Liver (tissue), 9 donors: ENCODE results near the gene HOXB2. TPM values are rescaled to one million over a fixed set of nuclear protein-coding genes. Genes with fewer than 3 reads are reported as not detected.

Source experiments
- DNase-seq: peaks from one replicate; pipeline ENCODE4 v3.0.0-alpha.2; 2017; ENCODE audit warnings: low spot score
- H3K27ac ChIP-seq, 2 donors: one replicate each; pipeline ENCODE4 v1.7.0; 2013; ENCODE audit warnings: inconsistent platforms in 2 of 2, low read length in 2 of 2, control low read depth in 1 of 2, low read depth in 1 of 2, mild to moderate bottlenecking in 1 of 2
- H3K27me3 ChIP-seq, 4 donors: one replicate each; pipeline versions ENCODE4 v1.6.1 to v1.7.0; 2013; ENCODE audit warnings: low read length in 3 of 4, inconsistent platforms in 1 of 4, mild to moderate bottlenecking in 1 of 4, moderate library complexity in 1 of 4; ENCODE audit not compliant: control insufficient read depth in 4 of 4, insufficient read depth in 4 of 4
- H3K36me3 ChIP-seq, 4 donors: one replicate each; pipeline versions ENCODE4 v1.6.1 to v1.7.0; 2013; ENCODE audit warnings: low read length in 3 of 4, mild to moderate bottlenecking in 3 of 4, low read depth in 1 of 4, moderate library complexity in 1 of 4; ENCODE audit not compliant: control insufficient read depth in 4 of 4, insufficient read depth in 3 of 4
- H3K4me1 ChIP-seq, 4 donors: one replicate each; pipeline versions ENCODE4 v1.6.1 to v1.7.0; 2013; ENCODE audit warnings: low read length in 3 of 4, mild to moderate bottlenecking in 3 of 4, moderate library complexity in 1 of 4; ENCODE audit not compliant: control insufficient read depth in 4 of 4, insufficient read depth in 4 of 4
- H3K4me3 ChIP-seq, 3 donors: one replicate each; pipeline versions ENCODE4 v1.6.1 to v1.7.0; 2013; ENCODE audit warnings: low read length in 3 of 3, control low read depth in 1 of 3, low read depth in 1 of 3, mild to moderate bottlenecking in 1 of 3
- H3K9ac ChIP-seq, 2 donors: one replicate each; pipeline ENCODE4 v1.7.0; 2013; ENCODE audit warnings: low read length in 2 of 2, mild to moderate bottlenecking in 2 of 2, moderate library complexity in 2 of 2, control low read depth in 1 of 2, low read depth in 1 of 2
- H3K9me3 ChIP-seq, 4 donors: one replicate each; pipeline versions ENCODE4 v1.6.1 to v1.7.0; 2013; ENCODE audit warnings: low read length in 3 of 4; ENCODE audit not compliant: control insufficient read depth in 4 of 4
- ATF3 ChIP-seq: IDR thresholded peaks from 2 replicates; pipeline ENCODE4 v1.6.1; 2016; ENCODE audit warnings: antibody characterized with exemption
- CTCF ChIP-seq: fragments of 150-350 bp; IDR thresholded peaks from 2 replicates; pipeline ENCODE4 v1.5.1; 2017; ENCODE audit warnings: improper control_type of control experiment, low read depth, low read length; ENCODE audit not compliant: missing input control
- EGR1 ChIP-seq, 2 donors: IDR thresholded peaks; 2 replicates each; pipeline ENCODE4 v1.6.1; 2016 to 2018; ENCODE audit warnings: antibody characterized with exemption in 2 of 2, low read depth in 2 of 2
- FOXA1 ChIP-seq: IDR thresholded peaks from 2 replicates; pipeline ENCODE4 v1.6.1; 2016; ENCODE audit warnings: antibody characterized with exemption
- GABPA ChIP-seq, 2 donors: IDR thresholded peaks in 1 of 2; conservative IDR thresholded peaks in 1 of 2; 2 replicates each; pipeline ENCODE4 v1.6.1; 2016; ENCODE audit warnings: antibody characterized with exemption in 2 of 2, mild to moderate bottlenecking in 1 of 2, moderate library complexity in 1 of 2
- HNF4A ChIP-seq, 2 donors: conservative IDR thresholded peaks; 2 replicates each; pipeline ENCODE4 v1.6.1; 2016; ENCODE audit warnings: antibody characterized with exemption in 2 of 2, mild to moderate bottlenecking in 2 of 2
- MAX ChIP-seq: IDR thresholded peaks from 2 replicates; pipeline ENCODE4 v1.6.1; 2016; ENCODE audit warnings: antibody characterized with exemption
- RAD21 ChIP-seq, 2 donors: IDR thresholded peaks; 2 replicates each; pipeline ENCODE4 v1.6.1; 2016; ENCODE audit warnings: antibody characterized with exemption in 2 of 2, mild to moderate bottlenecking in 2 of 2
- REST ChIP-seq: IDR thresholded peaks from 2 replicates; pipeline ENCODE4 v1.6.1; 2016; ENCODE audit warnings: antibody characterized with exemption, mild to moderate bottlenecking
- RXRA ChIP-seq, 2 donors: IDR thresholded peaks; 2 replicates each; pipeline ENCODE4 v1.6.1; 2017 to 2018; ENCODE audit warnings: antibody characterized with exemption in 2 of 2, mild to moderate bottlenecking in 1 of 2
- SP1 ChIP-seq: IDR thresholded peaks from 2 replicates; pipeline ENCODE4 v1.6.1; 2018; ENCODE audit warnings: antibody characterized with exemption, mild to moderate bottlenecking
- TAF1 ChIP-seq: conservative IDR thresholded peaks from 2 replicates; pipeline ENCODE4 v1.6.1; 2016; ENCODE audit warnings: antibody characterized with exemption, mild to moderate bottlenecking
- YY1 ChIP-seq: IDR thresholded peaks from 2 replicates; pipeline ENCODE4 v1.6.1; 2016; ENCODE audit warnings: antibody characterized with exemption, mild to moderate bottlenecking
- ZBTB33 ChIP-seq: IDR thresholded peaks from 2 replicates; pipeline ENCODE4 v1.6.1; 2016; ENCODE audit warnings: antibody characterized with exemption
- WGBS: extraction: QIAGEN DNeasy Blood & Tissue Kit; methylation state at CpG from one replicate; pipeline ENCODE4 v1.1.7; 2013; 5-methylcytosine and 5-hydroxymethylcytosine counted together
- polyA plus RNA-seq, 2 donors: library from polyadenylated mRNA; stranded (reverse) in 1 of 2; unstranded in 1 of 2; fragments of 200-250 nt in 1 of 2; fragments of >200 nt in 1 of 2; fragmentation: Nextera tagmentation in 1 of 2; extraction: Ambion mirVana in 1 of 2; gene quantifications; one replicate each; pipeline versions ENCODE4 v1.2.1 to v1.2.3, GENCODE V29; 2013 to 2015
- total RNA-seq, 2 donors: library from RNA; depleted of rRNA; stranded (reverse); fragments of >200 nt; gene quantifications; one replicate each; pipeline ENCODE4 v1.2.3, GENCODE V29; 2014
- donor health status: healthy.
- donor health status: healthy.
- donor health status: healthy.
- donor health status: healthy.
- donor health status: healthy.

Gene HOXB2
- total and polyA plus RNA-seq, 4 donors: 0.67 to 2.5 (median 1.8) TPM

GRCh38 chr17:48566717-48567116 is 21.8 kb upstream of the HOXB2 start (continued):
- TF ChIP-seq REST (no peak), FOXA1 (no peak), SP1 (no peak)

GRCh38 chr17:48565925-48566710 is 21.2 kb upstream of the HOXB2 start:
- 38% methylated on average over 4 of the region's 4 CpGs for WGBS
- Histone ChIP-seq H3K9ac (no peak overlapping the region), H3K27ac (peak overlapping the region in 1 of 2 donors; percentile 43), H3K9me3 (no peaks in the 10 kb centered on the region), H3K36me3 (no peaks in the 10 kb centered on the region), H3K27me3 (peaks cover 3 to 30% (median 11%) of the 10 kb centered on the region in 4 donors), H3K4me1 (peaks cover 0 to 2% (median 0%) of the 10 kb centered on the region in 4 donors), H3K4me3 (no peak overlapping the region)
- no peak for DNase-seq
- TF ChIP-seq MAX (no peak), SP1 (no peak), YY1 (no peak), FOXA1 (no peak), GABPA (IDR thresholded peaks at IDR 0.05 in 1 of 2, conservative IDR thresholded peaks at IDR 0.05 in 1 of 2) (no peak), EGR1 (IDR thresholded peaks at IDR 0.05; ENCODE audit: low read depth in 2 of 2) (no peak), REST (no peak), CTCF (no peak), RXRA (IDR thresholded peaks at IDR 0.05) (no peak), HNF4A (conservative IDR thresholded peaks at IDR 0.05) (no peak), RAD21 (IDR thresholded peaks at IDR 0.05) (no peak), TAF1 (no peak), ZBTB33 (no peak), ATF3 (no peak)
